Endothelial cell of umbilical vein (primary cell): Measurements from ENCODE around the gene DIPK2B. TPM values are rescaled to one million over a fixed set of nuclear protein-coding genes. Genes with fewer than 3 reads are reported as not detected.

Source experiments
- BruUV-seq: library from RNA; stranded (reverse); fragments of 400-500 nt; replicated peaks from 2 replicates; lab custom pipeline; 2021; lab: Mats Ljungman, UMichigan
- CTCF ChIA-PET: fragments of 300-600, 350-600 bp; sonication (Branson Sonifier 250); formaldehyde crosslinking; loops from one replicate; lab custom pipeline; 2021; ENCODE audit warnings: antibody characterized with exemption, inconsistent platforms; lab: Charles Lee
- POLR2A ChIA-PET: fragments of 300-600, 350-600 bp; sonication (Branson Sonifier 250); formaldehyde crosslinking; loops from one replicate; lab custom pipeline; 2021; ENCODE audit warnings: antibody characterized with exemption, inconsistent platforms; lab: Charles Lee
- DNase-seq: peaks from one replicate; pipeline ENCODE4 v3.0.0-alpha.2; 2011; ENCODE audit warnings: low read depth, low spot score
- FAIRE-seq: peaks from 2 replicates; lab custom pipeline; 2011; peaks lifted over from hg19 to GRCh38; lab: Jason Lieb, UNC
- H2AFZ ChIP-seq: 2 replicates; pipeline ENCODE4 v1.6.0; 2012; ENCODE audit warnings: low read depth, low read length, control low read depth, inconsistent platforms
- H3K27ac ChIP-seq: 2 replicates; pipeline ENCODE4 v1.5.1; 2011; ENCODE audit warnings: low read depth, mild to moderate bottlenecking, control low read depth, low read length, moderate library complexity; ENCODE audit not compliant: insufficient read depth
- H3K27me3 ChIP-seq, 2 experiments: 2 replicates each; pipeline versions ENCODE4 v1.6.0 to v1.6.1; 2011; ENCODE audit warnings: low read length in 2 of 2, mixed read lengths in 1 of 2; ENCODE audit not compliant: control insufficient read depth in 2 of 2, insufficient read depth in 2 of 2
- H3K36me3 ChIP-seq, 2 experiments: 2 replicates in 1 of 2; 3 replicates in 1 of 2; pipeline ENCODE4 v1.5.1; 2011; ENCODE audit warnings: low read length in 2 of 2, mild to moderate bottlenecking in 1 of 2, moderate library complexity in 1 of 2; ENCODE audit not compliant: control insufficient read depth in 2 of 2, insufficient read depth in 2 of 2; ENCODE audit errors: extremely low read depth in 1 of 2
- H3K4me1 ChIP-seq: 3 replicates; pipeline ENCODE4 v1.5.1; 2011; ENCODE audit warnings: mild to moderate bottlenecking, low read length; ENCODE audit not compliant: control insufficient read depth, insufficient read depth; ENCODE audit errors: extremely low read depth
- H3K4me2 ChIP-seq: 2 replicates; pipeline ENCODE4 v1.6.1; 2011; ENCODE audit warnings: low read length, control low read depth, mixed read lengths; ENCODE audit not compliant: insufficient read depth
- H3K4me3 ChIP-seq, 3 experiments: fragments of 200-600 bp in 1 of 3; sonication (generic), shearing (Covaris generic) in 1 of 3; replicated peaks in 1 of 3; 2 replicates each; pipeline ENCODE4 v1.5.1; 2011 to 2016; ENCODE audit warnings: control low read depth in 3 of 3, low read length in 3 of 3, mild to moderate bottlenecking in 2 of 3, inconsistent platforms in 1 of 3, low read depth in 1 of 3, moderate library complexity in 1 of 3; ENCODE audit not compliant: insufficient read depth in 1 of 3
- H3K79me2 ChIP-seq: 2 replicates; pipeline ENCODE4 v1.6.0; 2012; ENCODE audit warnings: low read length, inconsistent platforms; ENCODE audit not compliant: control insufficient read depth, insufficient read depth
- H3K9ac ChIP-seq: replicated peaks from 2 replicates; pipeline ENCODE3; 2011; ENCODE audit warnings: low read length, control low read depth; ENCODE audit not compliant: insufficient read depth; ENCODE audit errors: extremely low read depth
- H3K9me1 ChIP-seq: replicated peaks from 3 replicates; pipeline ENCODE4 v1.6.0; 2011; ENCODE audit warnings: mild to moderate bottlenecking, low read length; ENCODE audit not compliant: control insufficient read depth, insufficient read depth; ENCODE audit errors: extremely low read depth
- H3K9me3 ChIP-seq: replicated peaks from 2 replicates; pipeline ENCODE4 v1.5.1; 2012; ENCODE audit warnings: low read length, inconsistent platforms; ENCODE audit not compliant: control insufficient read depth, insufficient read depth
- H4K20me1 ChIP-seq: replicated peaks from 2 replicates; pipeline ENCODE3; 2011; ENCODE audit warnings: mild to moderate bottlenecking, low read length; ENCODE audit not compliant: control insufficient read depth, insufficient read depth; ENCODE audit errors: extremely low read depth
- EZH2 ChIP-seq: IDR thresholded peaks from 2 replicates; pipeline ENCODE4 v1.6.1; 2012; ENCODE audit warnings: borderline replicate concordance, low read depth, mild to moderate bottlenecking, moderate library complexity, low read length, inconsistent platforms; ENCODE audit not compliant: severe bottlenecking
- FOS ChIP-seq: IDR thresholded peaks from 2 replicates; pipeline ENCODE4 v1.6.1; 2011; ENCODE audit warnings: mild to moderate bottlenecking, low read length, moderate library complexity, borderline replicate concordance; ENCODE audit not compliant: insufficient read depth
- GATA2 ChIP-seq: IDR thresholded peaks from 2 replicates; pipeline ENCODE4 v1.7.0; 2011; ENCODE audit warnings: low read depth, mild to moderate bottlenecking, moderate library complexity, mixed read lengths, low read length; ENCODE audit not compliant: insufficient read length, insufficient read depth
- JUN ChIP-seq: IDR thresholded peaks from 2 replicates; pipeline ENCODE4 v1.6.1; 2011; ENCODE audit warnings: borderline replicate concordance, low read depth; ENCODE audit not compliant: insufficient read length, insufficient read depth
- MYC ChIP-seq: IDR thresholded peaks from one replicate; pipeline ENCODE4 v1.6.1; 2011; ENCODE audit warnings: mild to moderate bottlenecking, low read depth, low read length
- POLR2A ChIP-seq: IDR thresholded peaks from 2 replicates; pipeline ENCODE4 v1.6.1; 2012; ENCODE audit warnings: low read depth, mild to moderate bottlenecking, control low read depth, low read length
- POLR2AphosphoS5 ChIP-seq: IDR thresholded peaks from 2 replicates; pipeline ENCODE4 v1.6.1; 2012; ENCODE audit warnings: low read depth, mild to moderate bottlenecking, control low read depth, low read length, moderate library complexity; ENCODE audit not compliant: insufficient read depth
- dilution Hi-C: fragments of 300-500 bp; cut with MboI; formaldehyde crosslinking; loops from one replicate; pipeline ENCODE4 v1.15.0; 2019; ENCODE audit warnings: low sequenced_read_pairs; ENCODE audit not compliant: extremely low pct_ligation_motif_present
- intact Hi-C: fragments of 100-400 bp; cut with micrococcal nuclease; formaldehyde crosslinking; loops from one replicate; pipeline ENCODE4 v1.10.0; 2022
- polyA plus RNA-seq, 4 experiments: library from polyadenylated mRNA; depleted of rRNA in 3 of 4; stranded (reverse) in 3 of 4; unstranded in 1 of 4; fragments of >200 nt; gene quantifications; 2 replicates each; pipeline versions ENCODE4 v1.2.1 to v1.2.3, GENCODE V29; 2011 to 2012; ENCODE audit warnings: missing spikeins in 1 of 4
- total RNA-seq: library from RNA; stranded (reverse); gene quantifications from 2 replicates; pipeline ENCODE4 v1.2.3, GENCODE V29; 2021
- TF ChIP-seq, protein P1 (sequence below), 2 donors: IDR thresholded peaks; 1 replicate in 1 of 2; 2 replicates in 1 of 2; pipeline ENCODE4 v1.5.1; 2011; ENCODE audit warnings: low read length in 2 of 2, mild to moderate bottlenecking in 2 of 2, moderate library complexity in 2 of 2, control low read depth in 1 of 2, inconsistent platforms in 1 of 2, low read depth in 1 of 2; ENCODE audit not compliant: insufficient read depth in 1 of 2; ENCODE audit errors: extremely low read depth in 1 of 2
- TF ChIP-seq, protein P2 (sequence below): IDR thresholded peaks from 2 replicates; pipeline ENCODE4 v1.6.1; 2011; ENCODE audit not compliant: insufficient read depth, insufficient read length

DIPK2B gene
- total and polyA plus RNA-seq, 2 donors (not counting 3 experiments of a cell fraction or from before 2014, with no cell fraction given): 46.0 to 106 TPM

GRCh38 chrX:45191383-45191782, 9.3 kb downstream of the DIPK2B start:
- no peak overlapping the region for H3K4me3 ChIP-seq

More at GRCh38 chrX:45191383-45191782, 9.3 kb downstream of the DIPK2B start:
- ChIA-PET CTCF (no interaction called here), POLR2A (no interaction called here)
- Histone ChIP-seq H3K27ac (no peak overlapping the region), H3K36me3 (peaks cover 0 to 4% of the 10 kb centered on the region in 2 experiments), H3K27me3 (no peaks in the 10 kb centered on the region), H3K79me2 (no peaks in the 10 kb centered on the region), H3K9ac (no peak overlapping the region), H3K9me3 (no peaks in the 10 kb centered on the region), H4K20me1 (no peaks in the 10 kb centered on the region), H3K4me2 (no peak overlapping the region), H2AFZ (no peak overlapping the region), H3K4me1 (peaks cover 15% of the 10 kb centered on the region), H3K9me1 (no peaks in the 10 kb centered on the region)
- dilution Hi-C loops (no loop called here), intact Hi-C loops (loop anchor here (10.0 kb wide), 1 partner anchor 563 kb away; no protein-coding TSS in a partner anchor)
- no TSS peak for BruUV-seq
- FAIRE-seq: no peak
- TF ChIP-seq FOS: no peak
- no peak for TF ChIP-seq EZH2
- TF ChIP-seq, protein P1, sequence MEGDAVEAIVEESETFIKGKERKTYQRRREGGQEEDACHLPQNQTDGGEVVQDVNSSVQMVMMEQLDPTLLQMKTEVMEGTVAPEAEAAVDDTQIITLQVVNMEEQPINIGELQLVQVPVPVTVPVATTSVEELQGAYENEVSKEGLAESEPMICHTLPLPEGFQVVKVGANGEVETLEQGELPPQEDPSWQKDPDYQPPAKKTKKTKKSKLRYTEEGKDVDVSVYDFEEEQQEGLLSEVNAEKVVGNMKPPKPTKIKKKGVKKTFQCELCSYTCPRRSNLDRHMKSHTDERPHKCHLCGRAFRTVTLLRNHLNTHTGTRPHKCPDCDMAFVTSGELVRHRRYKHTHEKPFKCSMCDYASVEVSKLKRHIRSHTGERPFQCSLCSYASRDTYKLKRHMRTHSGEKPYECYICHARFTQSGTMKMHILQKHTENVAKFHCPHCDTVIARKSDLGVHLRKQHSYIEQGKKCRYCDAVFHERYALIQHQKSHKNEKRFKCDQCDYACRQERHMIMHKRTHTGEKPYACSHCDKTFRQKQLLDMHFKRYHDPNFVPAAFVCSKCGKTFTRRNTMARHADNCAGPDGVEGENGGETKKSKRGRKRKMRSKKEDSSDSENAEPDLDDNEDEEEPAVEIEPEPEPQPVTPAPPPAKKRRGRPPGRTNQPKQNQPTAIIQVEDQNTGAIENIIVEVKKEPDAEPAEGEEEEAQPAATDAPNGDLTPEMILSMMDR (IDR thresholded peaks at IDR 0.05; ENCODE audit: extremely low read depth in 1 of 2, insufficient read depth in 1 of 2, low read depth in 1 of 2, low read length in 2 of 2): no peak
- no peak for TF ChIP-seq POLR2A
- no peak for TF ChIP-seq POLR2AphosphoS5
- no peak for TF ChIP-seq GATA2
- TF ChIP-seq MYC: no peak
- TF ChIP-seq, protein P2, sequence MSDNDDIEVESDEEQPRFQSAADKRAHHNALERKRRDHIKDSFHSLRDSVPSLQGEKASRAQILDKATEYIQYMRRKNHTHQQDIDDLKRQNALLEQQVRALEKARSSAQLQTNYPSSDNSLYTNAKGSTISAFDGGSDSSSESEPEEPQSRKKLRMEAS: no peak
- no peak for TF ChIP-seq JUN
- DNase-seq: no peak
